HG03571 (cell line): ENCODE data around the gene INTS2.
"Not testable (repeated sequence)": the region's sequence is repeated elsewhere in the genome, so short reads cannot be mapped to it uniquely, and the experiment has no call there.

Source experiments
- ATAC-seq: cut with Tn5 transposase; IDR thresholded peaks from one replicate; pipeline ENCODE4 v1.9.1; 2021; ENCODE audit not compliant: unreplicated experiment

Gene INTS2

GRCh38 chr17:61826198-61826597 is 101.6 kb downstream of the INTS2 start:
- ATAC-seq: not testable (repeated sequence)

GRCh38 chr17:61825448-61826137 is 102.2 kb downstream of the INTS2 start:
- ATAC-seq: no peak

- no peak for ATAC-seq
Measured at GRCh38 chr17:61822326-61823285, 105.2 kb downstream of the INTS2 start.

GRCh38 chr17:61821655-61822054 is 106.1 kb downstream of the INTS2 start:
- ATAC-seq: no peak

- ATAC-seq: not testable (repeated sequence)
Measured at GRCh38 chr17:61819265-61819664, 108.5 kb downstream of the INTS2 start.

- ATAC-seq: no peak
Measured at GRCh38 chr17:61818225-61818624, 109.6 kb downstream of the INTS2 start.

- no peak for ATAC-seq
Measured at GRCh38 chr17:61817452-61817851, 110.3 kb downstream of the INTS2 start.

GRCh38 chr17:61816538-61816937 is 111.2 kb downstream of the INTS2 start:
- no peak for ATAC-seq

- no peak for ATAC-seq
Measured at GRCh38 chr17:61815863-61816503, 111.8 kb downstream of the INTS2 start.
